GM19193 (cell line): ENCODE results near the gene MIEN1.

Experiments
- POLR2A ChIP-seq: IDR thresholded peaks from 4 replicates; pipeline ENCODE4 v1.6.1; 2011; ENCODE audit not compliant: insufficient read depth, insufficient read length; ENCODE audit errors: extremely low read depth

The MIEN1 gene

GRCh38 chr17:39730095-39730921 is at the start of gene MIEN1:
TSS of gene MIEN1 (minus strand) at chr17:39730532. CDS start at chr17:39730495, 37 bp downstream.
- TF ChIP-seq POLR2A: peak; percentile 83

- peak; percentile 53 for TF ChIP-seq POLR2A
These were observed 47.4 kb upstream of the MIEN1 start for GRCh38 chr17:39777534-39778365.

GRCh38 chr17:39776252-39776651 is 45.9 kb upstream of the MIEN1 start:
- no peak for TF ChIP-seq POLR2A

GRCh38 chr17:39775031-39775430 is 44.7 kb upstream of the MIEN1 start:
- TF ChIP-seq POLR2A: no peak

- TF ChIP-seq POLR2A: no peak
These were observed 43.7 kb upstream of the MIEN1 start for GRCh38 chr17:39774047-39774446.

- TF ChIP-seq POLR2A: no peak
These were observed 42.9 kb upstream of the MIEN1 start for GRCh38 chr17:39772987-39773934.

- TF ChIP-seq POLR2A: no peak
These were observed 42.1 kb upstream of the MIEN1 start for GRCh38 chr17:39772415-39772814.

GRCh38 chr17:39769974-39770587 is 39.7 kb upstream of the MIEN1 start:
- TF ChIP-seq POLR2A: peak; percentile 43

GRCh38 chr17:39767147-39767546 is 36.8 kb upstream of the MIEN1 start:
- no peak for TF ChIP-seq POLR2A

- peak; percentile 24 for TF ChIP-seq POLR2A
These were observed 35.4 kb upstream of the MIEN1 start for GRCh38 chr17:39765766-39766165.

GRCh38 chr17:39765175-39765574 is 34.8 kb upstream of the MIEN1 start:
- no peak for TF ChIP-seq POLR2A

GRCh38 chr17:39763051-39763820 is 32.9 kb upstream of the MIEN1 start:
- TF ChIP-seq POLR2A: no peak

- TF ChIP-seq POLR2A: no peak
These were observed 31.6 kb upstream of the MIEN1 start for GRCh38 chr17:39761861-39762496.
